ENCODE data around the gene SCUBE3.

SCUBE3 gene

GRCh38 chr6:35203680-35204079 is 10.1 kb upstream of the SCUBE3 start:
- no peak for TF ChIP-seq CTCF (IDR thresholded peaks at IDR 0.05; ENCODE audit: extremely low read depth, insufficient read depth, missing control alignments)
- in situ Hi-C loops (cut with MboI; ENCODE audit: low pct_unique_long_range_greater_than_20kb, low sequenced_read_pairs, unreplicated experiment), result loop anchor here (25.0 kb wide), 1 partner anchor 216 kb away; no protein-coding TSS in a partner anchor
- DNase-seq (ENCODE audit: low spot score), result no peak

- no peak for DNase-seq (ENCODE audit: low spot score)
- in situ Hi-C loops (cut with MboI; ENCODE audit: low pct_unique_long_range_greater_than_20kb, low sequenced_read_pairs, unreplicated experiment), result loop anchor here (25.0 kb wide), 1 partner anchor 219 kb away; no protein-coding TSS in a partner anchor
- no peak for TF ChIP-seq CTCF (IDR thresholded peaks at IDR 0.05; ENCODE audit: extremely low read depth, insufficient read depth, missing control alignments)
These were observed 7.4 kb upstream of the SCUBE3 start for GRCh38 chr6:35206346-35206745.

- no peak for DNase-seq (ENCODE audit: low spot score)
- in situ Hi-C loops (cut with MboI; ENCODE audit: low pct_unique_long_range_greater_than_20kb, low sequenced_read_pairs, unreplicated experiment), result loop anchor here (25.0 kb wide), 1 partner anchor 221 kb away; no protein-coding TSS in a partner anchor
- no peak for TF ChIP-seq CTCF (IDR thresholded peaks at IDR 0.05; ENCODE audit: extremely low read depth, insufficient read depth, missing control alignments)
These were observed 5.3 kb upstream of the SCUBE3 start for GRCh38 chr6:35208419-35208818.

GRCh38 chr6:35209081-35209480 is 4.7 kb upstream of the SCUBE3 start:
- no peak for TF ChIP-seq CTCF (IDR thresholded peaks at IDR 0.05; ENCODE audit: extremely low read depth, insufficient read depth, missing control alignments)
- in situ Hi-C loops (cut with MboI; ENCODE audit: low pct_unique_long_range_greater_than_20kb, low sequenced_read_pairs, unreplicated experiment), result loop anchor here (25.0 kb wide), 1 partner anchor 222 kb away; no protein-coding TSS in a partner anchor
- no peak for DNase-seq (ENCODE audit: low spot score)

- no peak for DNase-seq (ENCODE audit: low spot score)
- in situ Hi-C loops (cut with MboI; ENCODE audit: low pct_unique_long_range_greater_than_20kb, low sequenced_read_pairs, unreplicated experiment), result loop anchor here (25.0 kb wide), 1 partner anchor 222 kb away; no protein-coding TSS in a partner anchor
- TF ChIP-seq CTCF (IDR thresholded peaks at IDR 0.05; ENCODE audit: extremely low read depth, insufficient read depth, missing control alignments), result no peak
These were observed 4.0 kb upstream of the SCUBE3 start for GRCh38 chr6:35209622-35210247.

- no peak for TF ChIP-seq CTCF (IDR thresholded peaks at IDR 0.05; ENCODE audit: extremely low read depth, insufficient read depth, missing control alignments)
- in situ Hi-C loops (cut with MboI; ENCODE audit: low pct_unique_long_range_greater_than_20kb, low sequenced_read_pairs, unreplicated experiment), result loop anchor here (25.0 kb wide), 1 partner anchor 226 kb away; no protein-coding TSS in a partner anchor
- peak; percentile 31 for DNase-seq (ENCODE audit: low spot score)
These were observed 411 bp upstream of the SCUBE3 start for GRCh38 chr6:35213298-35213791.
